ENCODE results near the gene ADGRG1.

GRCh38 chr16:57711993-57712392 is 83.6 kb downstream of the ADGRG1 start:
- TF ChIP-seq, protein P1, sequence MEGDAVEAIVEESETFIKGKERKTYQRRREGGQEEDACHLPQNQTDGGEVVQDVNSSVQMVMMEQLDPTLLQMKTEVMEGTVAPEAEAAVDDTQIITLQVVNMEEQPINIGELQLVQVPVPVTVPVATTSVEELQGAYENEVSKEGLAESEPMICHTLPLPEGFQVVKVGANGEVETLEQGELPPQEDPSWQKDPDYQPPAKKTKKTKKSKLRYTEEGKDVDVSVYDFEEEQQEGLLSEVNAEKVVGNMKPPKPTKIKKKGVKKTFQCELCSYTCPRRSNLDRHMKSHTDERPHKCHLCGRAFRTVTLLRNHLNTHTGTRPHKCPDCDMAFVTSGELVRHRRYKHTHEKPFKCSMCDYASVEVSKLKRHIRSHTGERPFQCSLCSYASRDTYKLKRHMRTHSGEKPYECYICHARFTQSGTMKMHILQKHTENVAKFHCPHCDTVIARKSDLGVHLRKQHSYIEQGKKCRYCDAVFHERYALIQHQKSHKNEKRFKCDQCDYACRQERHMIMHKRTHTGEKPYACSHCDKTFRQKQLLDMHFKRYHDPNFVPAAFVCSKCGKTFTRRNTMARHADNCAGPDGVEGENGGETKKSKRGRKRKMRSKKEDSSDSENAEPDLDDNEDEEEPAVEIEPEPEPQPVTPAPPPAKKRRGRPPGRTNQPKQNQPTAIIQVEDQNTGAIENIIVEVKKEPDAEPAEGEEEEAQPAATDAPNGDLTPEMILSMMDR (IDR thresholded peaks at IDR 0.05; ENCODE audit: poor library complexity) = no peak
- TF ChIP-seq EZH2 (IDR thresholded peaks at IDR 0.05; ENCODE audit: borderline replicate concordance) = no peak
